ENCODE results near the gene IVD. TPM values are rescaled to one million over a fixed set of nuclear protein-coding genes. Genes with fewer than 3 reads are reported as not detected.

IVD gene
- total RNA-seq, 2 experiments from 2014 or later: 38.4 to 47.1 TPM

- CTCF ChIA-PET: interaction anchor here (0.6 to 1.5 kb wide), 5 partner anchors 8 to 70 kb away, joined by 3 read pairs; no protein-coding TSS in a partner anchor
These were observed 32.4 kb downstream of the IVD start for GRCh38 chr15:40437752-40438687.

GRCh38 chr15:40438712-40439111, 33.1 kb downstream of the IVD start:
- no peaks in the 10 kb centered on the region for H3K9me3 Mint-ChIP-seq
- ChIA-PET POLR2A (no interaction called here), CTCF (interaction anchor here (0.6 to 4.8 kb wide), 7 partner anchors 9 to 71 kb away, joined by 3 to 28 read pairs (median 3); no protein-coding TSS in a partner anchor)
- no peak overlapping the region for H3K4me3 Mint-ChIP-seq
- peaks cover 38% of the 10 kb centered on the region for H3K4me1 Mint-ChIP-seq
- H3K36me3 Mint-ChIP-seq (ENCODE audit: low read depth): peaks cover 12% of the 10 kb centered on the region
- H3K27me3 Mint-ChIP-seq: peaks cover 61% of the 10 kb centered on the region
- DNase-seq: no peak
- H3K27ac Mint-ChIP-seq: no peak overlapping the region

More at GRCh38 chr15:40437752-40438687, 32.4 kb downstream of the IVD start:
- no peak overlapping the region for H3K4me3 Mint-ChIP-seq
- peaks cover 9% of the 10 kb centered on the region for H3K36me3 Mint-ChIP-seq (ENCODE audit: low read depth)
- H3K4me1 Mint-ChIP-seq: peaks cover 32% of the 10 kb centered on the region
- POLR2A ChIA-PET: no interaction called here
- peaks cover 63% of the 10 kb centered on the region for H3K27me3 Mint-ChIP-seq
- no peak for DNase-seq
- no peak overlapping the region for H3K27ac Mint-ChIP-seq
- no peaks in the 10 kb centered on the region for H3K9me3 Mint-ChIP-seq

GRCh38 chr15:40439461-40439959, 33.9 kb downstream of the IVD start:
- H3K9me3 Mint-ChIP-seq: no peaks in the 10 kb centered on the region
- peaks cover 45% of the 10 kb centered on the region for H3K4me1 Mint-ChIP-seq
- peak overlapping the region; percentile 87 for H3K4me3 Mint-ChIP-seq
- no peak for DNase-seq
- POLR2A ChIA-PET: no interaction called here
- CTCF ChIA-PET: interaction anchor here (0.6 to 4.8 kb wide), 10 partner anchors 8 to 130 kb away, joined by 3 to 28 read pairs (median 3); partner anchors contain the start of gene INAFM2
- H3K36me3 Mint-ChIP-seq (ENCODE audit: low read depth): peaks cover 13% of the 10 kb centered on the region
- H3K27ac Mint-ChIP-seq: peak overlapping the region; percentile 83
- H3K27me3 Mint-ChIP-seq: peaks cover 58% of the 10 kb centered on the region

GRCh38 chr15:40439960-40440742, 34.6 kb downstream of the IVD start:
- POLR2A ChIA-PET: interaction anchor here (0.6 kb wide), 2 partner anchors 10 to 127 kb away, joined by 3 to 4 read pairs; no protein-coding TSS in a partner anchor
- peaks cover 13% of the 10 kb centered on the region for H3K36me3 Mint-ChIP-seq (ENCODE audit: low read depth)
- CTCF ChIA-PET: interaction anchor here (0.6 to 4.8 kb wide), 13 partner anchors 9 to 336 kb away, joined by 3 to 28 read pairs (median 3); partner anchors contain the start of gene INAFM2
- H3K4me3 Mint-ChIP-seq: peak overlapping the region; percentile 87
- DNase-seq: no peak
- H3K9me3 Mint-ChIP-seq: no peaks in the 10 kb centered on the region
- H3K27me3 Mint-ChIP-seq: peaks cover 53% of the 10 kb centered on the region
- H3K4me1 Mint-ChIP-seq: peaks cover 48% of the 10 kb centered on the region
- H3K27ac Mint-ChIP-seq: peak overlapping the region; percentile 83

- peaks cover 46% of the 10 kb centered on the region for H3K27me3 Mint-ChIP-seq
- POLR2A ChIA-PET: interaction anchor here (0.6 kb wide), 1 partner anchor 9 kb away, joined by 3 read pairs; no protein-coding TSS in a partner anchor
These were observed 35.4 kb downstream of the IVD start, which contains the start of gene BAHD1 for GRCh38 chr15:40440743-40441564. TSS of gene BAHD1 (plus strand) at chr15:40440953. CDS start at chr15:40458465, 17,512 bp downstream.

GRCh38 chr15:40441565-40442531, 36.3 kb downstream of the IVD start:
- Mint-ChIP-seq H3K9me3 (no peaks in the 10 kb centered on the region), H3K36me3 (ENCODE audit: low read depth) (peaks cover 9% of the 10 kb centered on the region), H3K27me3 (peaks cover 40% of the 10 kb centered on the region), H3K4me1 (peaks cover 48% of the 10 kb centered on the region), H3K4me3 (peak overlapping the region; percentile 88), H3K27ac (peak overlapping the region; percentile 82)
- no peak for DNase-seq
- POLR2A ChIA-PET: interaction anchor here (1.0 kb wide), 1 partner anchor 10 kb away, joined by 3 read pairs; no protein-coding TSS in a partner anchor
- CTCF ChIA-PET: interaction anchor here (1.0 to 4.8 kb wide), 5 partner anchors 10 to 97 kb away, joined by 3 to 28 read pairs (median 4); no protein-coding TSS in a partner anchor

More at GRCh38 chr15:40440743-40441564, 35.4 kb downstream of the IVD start, which contains the start of gene BAHD1:
- peak within 1 kb of the TSS; percentile 88 for H3K4me3 Mint-ChIP-seq
- no peaks in the 10 kb centered on the region for H3K9me3 Mint-ChIP-seq
- peaks cover 50% of the 10 kb centered on the region for H3K4me1 Mint-ChIP-seq
- peak; percentile 96 for DNase-seq
- CTCF ChIA-PET: interaction anchor here (0.6 to 4.8 kb wide), 8 partner anchors 11 to 336 kb away, joined by 3 to 28 read pairs (median 4); no protein-coding TSS in a partner anchor
- peak within 1 kb of the TSS; percentile 83 for H3K27ac Mint-ChIP-seq
- H3K36me3 Mint-ChIP-seq (ENCODE audit: low read depth): peaks cover 9% of the 10 kb centered on the region

GRCh38 chr15:40443255-40443654, 37.7 kb downstream of the IVD start:
- peak overlapping the region; percentile 37 for H3K4me3 Mint-ChIP-seq
- no peak for DNase-seq
- POLR2A ChIA-PET: no interaction called here

GRCh38 chr15:40443846-40444245, 38.3 kb downstream of the IVD start:
- Mint-ChIP-seq H3K36me3 (ENCODE audit: low read depth) (peaks cover 9% of the 10 kb centered on the region), H3K4me3 (peak overlapping the region; percentile 9), H3K9me3 (no peaks in the 10 kb centered on the region), H3K27me3 (peaks cover 21% of the 10 kb centered on the region), H3K27ac (no peak overlapping the region), H3K4me1 (peaks cover 47% of the 10 kb centered on the region)
- ChIA-PET CTCF (interaction anchor here (0.9 to 1.8 kb wide), 6 partner anchors 19 to 99 kb away, joined by 3 to 5 read pairs (median 4); partner anchors contain the start of gene IVD), POLR2A (no interaction called here)
- no peak for DNase-seq

More at GRCh38 chr15:40443255-40443654, 37.7 kb downstream of the IVD start:
- H3K27ac Mint-ChIP-seq: no peak overlapping the region
- peaks cover 27% of the 10 kb centered on the region for H3K27me3 Mint-ChIP-seq
- CTCF ChIA-PET: interaction anchor here (0.9 to 4.8 kb wide), 7 partner anchors 8 to 99 kb away, joined by 3 to 28 read pairs (median 4); partner anchors contain the start of gene IVD
- H3K9me3 Mint-ChIP-seq: no peaks in the 10 kb centered on the region
- peaks cover 47% of the 10 kb centered on the region for H3K4me1 Mint-ChIP-seq
- peaks cover 9% of the 10 kb centered on the region for H3K36me3 Mint-ChIP-seq (ENCODE audit: low read depth)

- Mint-ChIP-seq H3K4me3 (no peak overlapping the region), H3K9me3 (no peaks in the 10 kb centered on the region), H3K27me3 (peaks cover 13% of the 10 kb centered on the region), H3K4me1 (peaks cover 49% of the 10 kb centered on the region), H3K27ac (no peak overlapping the region), H3K36me3 (ENCODE audit: low read depth) (peaks cover 9% of the 10 kb centered on the region)
- POLR2A ChIA-PET: no interaction called here
- CTCF ChIA-PET: interaction anchor here (1.0 to 1.2 kb wide), 3 partner anchors 10 to 62 kb away, joined by 3 to 5 read pairs (median 3); no protein-coding TSS in a partner anchor
- no peak for DNase-seq
These were observed 39.1 kb downstream of the IVD start for GRCh38 chr15:40444736-40445135.

- CTCF ChIA-PET: interaction anchor here (1.0 kb wide), 1 partner anchor 9 kb away, joined by 3 read pairs; no protein-coding TSS in a partner anchor
- H3K27me3 Mint-ChIP-seq: peaks cover 8% of the 10 kb centered on the region
- no peak for DNase-seq
- no peaks in the 10 kb centered on the region for H3K9me3 Mint-ChIP-seq
- H3K4me1 Mint-ChIP-seq: peaks cover 50% of the 10 kb centered on the region
- H3K36me3 Mint-ChIP-seq (ENCODE audit: low read depth): peaks cover 9% of the 10 kb centered on the region
- no peak overlapping the region for H3K27ac Mint-ChIP-seq
- H3K4me3 Mint-ChIP-seq: no peak overlapping the region
- POLR2A ChIA-PET: no interaction called here
These were observed 39.9 kb downstream of the IVD start for GRCh38 chr15:40445421-40445922.

All from activated CD4-positive, alpha-beta T cell treated with anti-CD3 and anti-CD28 coated beads, Interleukin-2, amount 10 ng/mL, durations not matched to agents 7 days and 5 days (primary cell).